GM18505 (cell line): Measurements from ENCODE around the gene CMKLR1.
A peak's percentile ranks its signal among the peaks of the same experiment; 100 is the strongest.

Source experiments
- ATAC-seq: cut with Tn5 transposase; IDR thresholded peaks from one replicate; pipeline ENCODE4 v1.9.1; 2021; ENCODE audit not compliant: unreplicated experiment
- POLR2A ChIP-seq: IDR thresholded peaks from 4 replicates; pipeline ENCODE4 v1.6.1; 2011; ENCODE audit warnings: borderline replicate concordance; ENCODE audit not compliant: insufficient read depth, insufficient read length; ENCODE audit errors: extremely low read depth

The CMKLR1 gene

GRCh38 chr12:108332791-108333382 is 6.2 kb downstream of the CMKLR1 start:
- ATAC-seq: no peak
- no peak for TF ChIP-seq POLR2A

DNA sequence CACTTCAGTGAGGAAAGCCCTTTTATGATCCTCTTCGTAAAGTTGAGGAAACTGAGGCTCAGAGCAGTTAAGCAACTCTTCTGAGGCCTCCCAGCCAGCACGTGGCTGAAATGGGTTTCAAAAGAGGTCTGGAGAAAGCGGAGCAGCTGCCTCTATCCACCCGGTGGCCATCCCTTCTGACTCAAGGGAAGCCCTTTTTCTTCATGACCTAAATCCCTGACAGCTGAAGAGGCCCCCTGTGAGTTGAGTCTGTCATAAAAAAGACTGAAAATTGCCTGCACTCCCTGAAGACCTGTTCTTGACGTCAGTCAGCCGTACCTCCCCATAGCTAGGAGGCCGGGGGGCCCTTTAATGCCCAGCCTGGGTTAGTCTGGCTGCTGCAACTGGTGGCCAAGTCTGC is 10.7 kb downstream of the CMKLR1 start:
- no peak for TF ChIP-seq POLR2A
- no peak for ATAC-seq

DNA sequence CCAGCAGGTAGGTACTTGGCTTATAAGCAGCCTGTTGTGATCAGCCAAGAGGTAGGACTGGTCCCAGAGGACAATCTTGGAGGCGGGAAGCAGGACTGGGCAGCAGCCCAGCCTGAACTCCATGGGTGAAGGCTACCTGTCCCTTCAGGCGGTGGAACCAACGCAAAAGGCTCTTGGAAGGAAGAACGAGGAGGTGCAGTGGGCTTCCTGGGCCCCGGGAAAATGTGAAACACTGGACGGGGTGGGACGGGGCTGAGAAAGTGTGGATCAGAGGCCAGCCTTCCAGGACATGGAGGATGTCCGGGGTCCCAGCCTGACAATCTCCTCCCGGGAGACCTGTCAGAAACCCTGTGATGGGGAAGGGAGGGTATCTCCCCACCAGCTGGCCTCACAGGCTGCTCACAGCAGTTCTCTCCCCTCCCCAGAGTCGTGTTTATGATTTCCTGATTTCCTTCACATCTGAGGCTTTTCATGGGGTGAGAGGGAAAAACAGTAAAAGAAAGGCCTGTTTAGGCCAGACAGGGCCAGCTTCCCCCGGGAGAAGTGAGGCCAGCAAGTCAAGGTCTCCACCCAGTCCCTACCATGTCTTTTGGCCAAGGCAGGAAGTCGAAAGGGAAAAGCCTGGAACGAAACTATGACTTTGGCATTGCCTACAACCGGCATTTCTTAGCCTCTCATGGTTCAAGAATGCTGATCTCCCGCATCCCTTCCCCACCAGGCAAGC is 11.3 kb downstream of the CMKLR1 start:
- TF ChIP-seq POLR2A: no peak
- ATAC-seq: no peak

- no peak for TF ChIP-seq POLR2A
- no peak for ATAC-seq
Observed at GRCh38 chr12:108326254-108326750, 12.8 kb downstream of the CMKLR1 start.

GRCh38 chr12:108325549-108325948 is 13.6 kb downstream of the CMKLR1 start:
- no peak for ATAC-seq
- TF ChIP-seq POLR2A: no peak

GRCh38 chr12:108325018-108325358 is 14.1 kb downstream of the CMKLR1 start:
- no peak for TF ChIP-seq POLR2A
- no peak for ATAC-seq

DNA sequence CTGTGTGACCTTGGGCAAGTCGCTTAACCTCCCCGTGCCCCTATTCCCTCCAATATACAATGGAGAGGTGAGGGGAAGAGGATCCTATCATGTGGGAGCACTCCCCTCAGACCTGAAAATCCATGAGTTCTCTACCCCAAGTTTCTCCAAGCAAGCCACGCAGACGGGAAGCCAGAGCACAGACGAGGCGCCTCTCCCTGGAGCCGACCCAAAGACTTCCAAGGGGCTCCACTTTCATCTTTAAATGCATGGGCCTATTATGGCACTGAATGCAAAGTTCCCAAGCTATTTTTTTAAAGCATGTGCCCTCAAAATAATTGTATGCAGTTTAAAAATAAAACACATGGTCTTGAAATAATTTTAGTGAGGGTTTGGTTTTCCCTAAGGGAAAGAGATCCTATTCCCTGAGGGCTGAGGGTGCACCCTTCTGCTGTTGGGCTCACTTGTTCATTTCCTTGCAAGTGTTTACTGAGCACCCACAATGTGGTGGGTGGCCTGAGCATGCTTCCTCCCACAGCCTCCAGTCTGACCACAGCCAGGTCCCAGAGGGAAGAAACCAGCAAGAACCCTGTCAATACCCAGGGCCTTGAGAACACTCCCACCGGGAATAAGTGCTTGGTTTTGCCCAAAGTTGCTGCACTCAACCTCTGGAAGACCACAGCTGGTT is 14.6 kb downstream of the CMKLR1 start:
- no peak for TF ChIP-seq POLR2A
- ATAC-seq: no peak

- no peak for ATAC-seq
- TF ChIP-seq POLR2A: no peak
Observed at GRCh38 chr12:108323581-108323980, 15.5 kb downstream of the CMKLR1 start.

- no peak for ATAC-seq
- TF ChIP-seq POLR2A: no peak
Observed at GRCh38 chr12:108322998-108323397, 16.1 kb downstream of the CMKLR1 start.

GRCh38 chr12:108321688-108322087 is 17.4 kb downstream of the CMKLR1 start:
- no peak for ATAC-seq
- TF ChIP-seq POLR2A: no peak

GRCh38 chr12:108320507-108321293 is 18.4 kb downstream of the CMKLR1 start:
- peak; percentile 82 for ATAC-seq
- peak; percentile 36 for TF ChIP-seq POLR2A

GRCh38 chr12:108319277-108320234 is 19.6 kb downstream of the CMKLR1 start:
- peak; percentile 19 for TF ChIP-seq POLR2A
- ATAC-seq: no peak

GRCh38 chr12:108318472-108319275 is 20.4 kb downstream of the CMKLR1 start:
- no peak for TF ChIP-seq POLR2A
- ATAC-seq: no peak
